Stimulated activated CD4-positive, alpha-beta T cell treated with anti-CD3 and anti-CD28 coated beads, Interleukin-1b, Interleukin-23, amount 100 ng/mL, for 4 hours (primary cell): ENCODE results near the gene PARP4.
"Not testable (repeated sequence)": the region's sequence is repeated elsewhere in the genome, so short reads cannot be mapped to it uniquely, and the experiment has no call there.

Experiments
- DNase-seq, 2 donors: peaks; one replicate each; pipeline ENCODE4 v3.0.0-alpha.2; 2020; ENCODE audit warnings: low read depth in 2 of 2

Gene PARP4

GRCh38 chr13:24450530-24450929 is 62.0 kb downstream of the PARP4 start:
- DNase-seq = no peak

- DNase-seq = not testable (repeated sequence)
These were observed 67.7 kb downstream of the PARP4 start for GRCh38 chr13:24444851-24445250.

- DNase-seq = no peak
These were observed 69.2 kb downstream of the PARP4 start for GRCh38 chr13:24443366-24443765.

GRCh38 chr13:24426045-24426444 is 86.5 kb downstream of the PARP4 start:
- DNase-seq = not testable (repeated sequence)

GRCh38 chr13:24419668-24420067 is 92.9 kb downstream of the PARP4 start:
- not testable (repeated sequence) for DNase-seq

- DNase-seq = no peak
These were observed 104.7 kb downstream of the PARP4 start for GRCh38 chr13:24407844-24408243.

GRCh38 chr13:24406524-24406923 is 106.1 kb downstream of the PARP4 start:
- DNase-seq = no peak

GRCh38 chr13:24396821-24397220 is 115.8 kb downstream of the PARP4 start:
- DNase-seq = no peak

- no peak for DNase-seq
These were observed 119.6 kb downstream of the PARP4 start for GRCh38 chr13:24392972-24393371.

- DNase-seq = not testable (repeated sequence)
These were observed 120.6 kb downstream of the PARP4 start for GRCh38 chr13:24391771-24392683.

- not testable (repeated sequence) for DNase-seq
These were observed 121.8 kb downstream of the PARP4 start for GRCh38 chr13:24390795-24391194.

- no peak for DNase-seq
These were observed 123.1 kb downstream of the PARP4 start for GRCh38 chr13:24389506-24389905.

GRCh38 chr13:24388743-24389142 is 123.8 kb downstream of the PARP4 start:
- not testable (repeated sequence) for DNase-seq

GRCh38 chr13:24386816-24387708 is 125.5 kb downstream of the PARP4 start:
- no peak for DNase-seq

- DNase-seq = no peak
These were observed 126.7 kb downstream of the PARP4 start for GRCh38 chr13:24385902-24386301.

GRCh38 chr13:24384946-24385345 is 127.6 kb downstream of the PARP4 start:
- DNase-seq = not testable (repeated sequence)

- DNase-seq = not testable (repeated sequence)
These were observed 128.5 kb downstream of the PARP4 start for GRCh38 chr13:24384091-24384490.

GRCh38 chr13:24381541-24382265 is 130.9 kb downstream of the PARP4 start:
- no peak for DNase-seq

GRCh38 chr13:24380881-24381280 is 131.7 kb downstream of the PARP4 start:
- DNase-seq = not testable (repeated sequence)

GRCh38 chr13:24380227-24380626 is 132.4 kb downstream of the PARP4 start:
- DNase-seq = not testable (repeated sequence)

GRCh38 chr13:24371273-24371672 is 141.3 kb downstream of the PARP4 start:
- not testable (repeated sequence) for DNase-seq
